MM.1S (cell line): ENCODE results near the gene SMOC2.

Experiments
- EZH2 ChIP-seq: fragments of 300-600 bp; sonication (generic); optimal IDR thresholded peaks from 2 replicates; pipeline ENCODE3; 2017; ENCODE audit warnings: low read depth, mild to moderate bottlenecking, antibody characterized with exemption, low read length, mixed read lengths
- TF ChIP-seq, protein P1 (sequence below): fragments of 300-600 bp; sonication (generic); IDR thresholded peaks from 2 replicates; pipeline ENCODE4 v1.5.1; 2016; ENCODE audit warnings: antibody characterized with exemption, low read length, mixed read lengths

DNA sequence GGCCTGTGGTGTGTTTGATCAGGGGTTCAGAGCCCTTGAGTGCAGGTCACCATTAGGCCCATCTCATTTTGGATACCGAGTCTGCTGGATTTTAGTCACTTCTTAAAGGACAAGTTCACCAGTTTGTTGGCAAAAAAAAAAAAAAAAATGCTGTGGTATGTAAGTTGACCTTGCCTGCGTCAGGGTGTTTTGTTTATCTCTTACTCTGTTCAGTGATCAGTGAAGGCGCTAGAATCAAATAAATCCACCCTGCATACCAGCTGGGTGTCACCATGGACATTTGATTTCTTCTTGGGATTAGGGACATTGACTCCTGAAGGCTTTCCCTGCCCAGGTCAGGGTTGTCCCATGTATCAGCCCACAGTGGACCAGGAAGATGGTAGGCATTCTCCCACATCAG is 6.7 kb downstream of the SMOC2 start:
- TF ChIP-seq, protein P1, sequence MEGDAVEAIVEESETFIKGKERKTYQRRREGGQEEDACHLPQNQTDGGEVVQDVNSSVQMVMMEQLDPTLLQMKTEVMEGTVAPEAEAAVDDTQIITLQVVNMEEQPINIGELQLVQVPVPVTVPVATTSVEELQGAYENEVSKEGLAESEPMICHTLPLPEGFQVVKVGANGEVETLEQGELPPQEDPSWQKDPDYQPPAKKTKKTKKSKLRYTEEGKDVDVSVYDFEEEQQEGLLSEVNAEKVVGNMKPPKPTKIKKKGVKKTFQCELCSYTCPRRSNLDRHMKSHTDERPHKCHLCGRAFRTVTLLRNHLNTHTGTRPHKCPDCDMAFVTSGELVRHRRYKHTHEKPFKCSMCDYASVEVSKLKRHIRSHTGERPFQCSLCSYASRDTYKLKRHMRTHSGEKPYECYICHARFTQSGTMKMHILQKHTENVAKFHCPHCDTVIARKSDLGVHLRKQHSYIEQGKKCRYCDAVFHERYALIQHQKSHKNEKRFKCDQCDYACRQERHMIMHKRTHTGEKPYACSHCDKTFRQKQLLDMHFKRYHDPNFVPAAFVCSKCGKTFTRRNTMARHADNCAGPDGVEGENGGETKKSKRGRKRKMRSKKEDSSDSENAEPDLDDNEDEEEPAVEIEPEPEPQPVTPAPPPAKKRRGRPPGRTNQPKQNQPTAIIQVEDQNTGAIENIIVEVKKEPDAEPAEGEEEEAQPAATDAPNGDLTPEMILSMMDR: no peak
- no peak for TF ChIP-seq EZH2
